ENCODE measurements around the gene EMP2.

Gene EMP2

GRCh38 chr16:10564591-10564990, 15.8 kb downstream of the EMP2 start:
- no peak for TF ChIP-seq EZH2phosphoT487 (IDR thresholded peaks at IDR 0.05; ENCODE audit: borderline replicate concordance, low read length)
- TF ChIP-seq CTCF (IDR thresholded peaks at IDR 0.05; ENCODE audit: low read depth, low read length, poor library complexity, severe bottlenecking), result no peak
- Histone ChIP-seq H3K36me3 (ENCODE audit: control insufficient read depth, low read length) (no peaks in the 10 kb centered on the region), H3K4me1 (ENCODE audit: control insufficient read depth, low read length) (no peaks in the 10 kb centered on the region), H3K9me3 (ENCODE audit: control insufficient read depth, insufficient read depth, low read length) (no peaks in the 10 kb centered on the region), H3K79me2 (ENCODE audit: control insufficient read depth, low read length) (no peaks in the 10 kb centered on the region), H3K27ac (ENCODE audit: low read depth, low read length) (no peak overlapping the region), H3K27me3 (ENCODE audit: control insufficient read depth, low read length) (no peaks in the 10 kb centered on the region; the same call in none of the 2 replicates), H3K4me2 (ENCODE audit: low read length) (no peak overlapping the region), H3K9me2 (replicated peaks; ENCODE audit: control insufficient read depth, low read length) (no peaks in the 10 kb centered on the region), H4K20me1 (ENCODE audit: control insufficient read depth, insufficient read depth, low read depth, low read length) (no peaks in the 10 kb centered on the region), H3K4me3 (ENCODE audit: low read length) (no peak overlapping the region), H3F3A (ENCODE audit: control insufficient read depth, insufficient read depth) (no peaks in the 10 kb centered on the region)

DNA sequence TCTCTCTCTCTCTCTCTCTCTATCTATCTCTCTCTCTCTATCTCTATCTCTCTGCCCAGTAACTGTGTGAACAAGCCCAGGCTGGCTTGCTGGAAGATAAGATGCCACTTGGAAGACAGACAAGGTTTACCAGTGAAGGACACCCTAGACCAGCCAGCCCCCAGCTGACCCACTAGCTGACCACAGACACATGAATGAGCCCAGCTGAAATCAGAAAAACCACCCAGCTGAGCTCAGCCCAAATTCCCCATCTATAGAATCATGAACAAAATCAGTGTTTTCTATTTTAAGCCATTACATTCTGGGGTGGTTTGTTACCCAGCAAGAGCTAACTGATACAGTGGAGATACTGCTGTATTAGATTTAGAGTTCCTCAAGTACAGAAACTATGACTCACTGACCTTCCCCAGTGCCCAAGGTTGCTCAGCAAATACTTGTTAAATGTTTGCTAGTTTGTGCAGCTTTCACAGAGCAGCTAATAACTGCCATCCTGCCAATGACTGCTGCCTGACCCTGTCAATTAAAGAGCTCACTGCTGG, 18.0 kb downstream of the EMP2 start:
- no peak for TF ChIP-seq EZH2phosphoT487 (IDR thresholded peaks at IDR 0.05; ENCODE audit: borderline replicate concordance, low read length)
- no peak for TF ChIP-seq CTCF (IDR thresholded peaks at IDR 0.05; ENCODE audit: low read depth, low read length, poor library complexity, severe bottlenecking)
- Histone ChIP-seq H3K27ac (ENCODE audit: low read depth, low read length) (no peak overlapping the region), H3K9me2 (replicated peaks; ENCODE audit: control insufficient read depth, low read length) (no peaks in the 10 kb centered on the region), H3K4me2 (ENCODE audit: low read length) (no peak overlapping the region), H3K4me3 (ENCODE audit: low read length) (no peak overlapping the region), H3F3A (ENCODE audit: control insufficient read depth, insufficient read depth) (no peaks in the 10 kb centered on the region), H3K4me1 (ENCODE audit: control insufficient read depth, low read length) (no peaks in the 10 kb centered on the region), H3K9me3 (ENCODE audit: control insufficient read depth, insufficient read depth, low read length) (no peaks in the 10 kb centered on the region), H4K20me1 (ENCODE audit: control insufficient read depth, insufficient read depth, low read depth, low read length) (no peaks in the 10 kb centered on the region), H3K79me2 (ENCODE audit: control insufficient read depth, low read length) (no peaks in the 10 kb centered on the region), H3K36me3 (ENCODE audit: control insufficient read depth, low read length) (no peaks in the 10 kb centered on the region), H3K27me3 (ENCODE audit: control insufficient read depth, low read length) (no peaks in the 10 kb centered on the region; the same call in none of the 2 replicates)

DNA sequence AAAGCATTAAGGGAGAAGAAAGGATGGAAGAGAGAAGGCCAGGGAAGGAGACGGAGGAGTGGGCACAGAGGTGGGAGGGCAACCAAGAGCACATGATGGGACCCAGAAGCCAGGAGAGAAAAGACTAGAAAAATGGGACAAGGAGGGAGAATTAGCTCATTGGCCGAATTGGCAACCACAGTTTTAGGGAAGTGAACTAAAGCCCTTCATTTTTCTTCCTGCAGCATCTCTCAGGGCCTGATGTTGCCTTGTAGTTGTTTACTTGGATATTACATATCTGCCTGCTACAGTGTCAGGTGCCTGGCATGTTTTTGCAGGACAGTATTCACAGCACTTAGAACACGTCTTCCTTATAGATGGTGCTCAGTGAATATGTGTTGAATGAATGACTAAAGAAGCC, 19.0 kb downstream of the EMP2 start:
- no peaks in the 10 kb centered on the region for H3F3A ChIP-seq (ENCODE audit: control insufficient read depth, insufficient read depth)
- no peaks in the 10 kb centered on the region; the same call in none of the 2 replicates for H3K27me3 ChIP-seq (ENCODE audit: control insufficient read depth, low read length)
- TF ChIP-seq CTCF (IDR thresholded peaks at IDR 0.05; ENCODE audit: low read depth, low read length, poor library complexity, severe bottlenecking) (no peak), EZH2phosphoT487 (IDR thresholded peaks at IDR 0.05; ENCODE audit: borderline replicate concordance, low read length) (no peak)
- H3K36me3 ChIP-seq (ENCODE audit: control insufficient read depth, low read length), result no peaks in the 10 kb centered on the region
- H3K4me1 ChIP-seq (ENCODE audit: control insufficient read depth, low read length), result no peaks in the 10 kb centered on the region
- H3K9me2 ChIP-seq (replicated peaks; ENCODE audit: control insufficient read depth, low read length), result no peaks in the 10 kb centered on the region
- H3K4me3 ChIP-seq (ENCODE audit: low read length), result no peak overlapping the region
- no peaks in the 10 kb centered on the region for H3K9me3 ChIP-seq (ENCODE audit: control insufficient read depth, insufficient read depth, low read length)
- no peak overlapping the region for H3K4me2 ChIP-seq (ENCODE audit: low read length)
- no peak overlapping the region for H3K27ac ChIP-seq (ENCODE audit: low read depth, low read length)
- no peaks in the 10 kb centered on the region for H4K20me1 ChIP-seq (ENCODE audit: control insufficient read depth, insufficient read depth, low read depth, low read length)
- H3K79me2 ChIP-seq (ENCODE audit: control insufficient read depth, low read length), result no peaks in the 10 kb centered on the region
